Osteocyte (in vitro differentiated cells): Measurements from ENCODE around the gene PAIP1. TPM values are rescaled to one million over a fixed set of nuclear protein-coding genes. Genes with fewer than 3 reads are reported as not detected.

Experiments used
- DNase-seq: peaks from one replicate; pipeline ENCODE4 v3.0.0; 2021; ENCODE audit warnings: mixed read lengths; ENCODE audit not compliant: unreplicated experiment; ENCODE audit errors: extremely low spot score
- H3K27ac Mint-ChIP-seq: one replicate; pipeline ENCODE4 v1.8.0; 2021; ENCODE audit warnings: mild to moderate bottlenecking, mixed read lengths; ENCODE audit not compliant: unreplicated experiment
- H3K27me3 Mint-ChIP-seq: one replicate; pipeline ENCODE4 v1.8.0; 2021; ENCODE audit warnings: mixed read lengths; ENCODE audit not compliant: unreplicated experiment
- H3K36me3 Mint-ChIP-seq: one replicate; pipeline ENCODE4 v1.8.0; 2021; ENCODE audit warnings: mixed read lengths; ENCODE audit not compliant: unreplicated experiment
- H3K4me1 Mint-ChIP-seq: one replicate; pipeline ENCODE4 v1.8.0; 2021; ENCODE audit warnings: mixed read lengths; ENCODE audit not compliant: unreplicated experiment
- H3K4me3 Mint-ChIP-seq: one replicate; pipeline ENCODE4 v1.8.0; 2021; ENCODE audit warnings: mild to moderate bottlenecking, moderate library complexity, mixed read lengths; ENCODE audit not compliant: unreplicated experiment
- H3K9me3 Mint-ChIP-seq: one replicate; pipeline ENCODE4 v1.8.0; 2021; ENCODE audit warnings: mixed read lengths; ENCODE audit not compliant: unreplicated experiment
- CTCF ChIP-seq: fragments of 200-600 bp; sonication (generic); IDR thresholded peaks from 2 replicates; pipeline ENCODE4 v1.5.0; 2021; ENCODE audit warnings: antibody characterized with exemption, mild to moderate bottlenecking, moderate library complexity
- total RNA-seq: library from RNA; stranded (reverse); gene quantifications from 2 replicates; pipeline ENCODE4 v1.2.1, GENCODE V29; 2021

Gene PAIP1
- total RNA-seq, 1 donor from 2014 or later, result 105 TPM

GRCh38 chr5:43540746-43541145 is 16.1 kb downstream of the PAIP1 start:
- no peak overlapping the region for H3K27ac Mint-ChIP-seq
- DNase-seq, result no peak
- TF ChIP-seq CTCF, result no peak
- peaks cover 44% of the 10 kb centered on the region for H3K36me3 Mint-ChIP-seq
- no peaks in the 10 kb centered on the region for H3K27me3 Mint-ChIP-seq
- no peaks in the 10 kb centered on the region for H3K4me1 Mint-ChIP-seq
- no peaks in the 10 kb centered on the region for H3K9me3 Mint-ChIP-seq
- no peak overlapping the region for H3K4me3 Mint-ChIP-seq

- Mint-ChIP-seq H3K36me3 (peaks cover 52% of the 10 kb centered on the region), H3K4me3 (no peak overlapping the region), H3K9me3 (no peaks in the 10 kb centered on the region), H3K27ac (no peak overlapping the region), H3K4me1 (no peaks in the 10 kb centered on the region), H3K27me3 (no peaks in the 10 kb centered on the region)
- TF ChIP-seq CTCF, result no peak
- no peak for DNase-seq
Measured at GRCh38 chr5:43536972-43537371, 19.9 kb downstream of the PAIP1 start.

GRCh38 chr5:43533646-43534045 is 23.2 kb downstream of the PAIP1 start:
- DNase-seq, result no peak
- TF ChIP-seq CTCF, result no peak
- Mint-ChIP-seq H3K36me3 (peaks cover 63% of the 10 kb centered on the region), H3K4me1 (no peaks in the 10 kb centered on the region), H3K27me3 (no peaks in the 10 kb centered on the region), H3K27ac (no peak overlapping the region), H3K9me3 (no peaks in the 10 kb centered on the region), H3K4me3 (no peak overlapping the region)

GRCh38 chr5:43530648-43531047 is 26.2 kb downstream of the PAIP1 start:
- H3K9me3 Mint-ChIP-seq, result no peaks in the 10 kb centered on the region
- DNase-seq, result no peak
- H3K36me3 Mint-ChIP-seq, result peaks cover 63% of the 10 kb centered on the region
- no peak overlapping the region for H3K4me3 Mint-ChIP-seq
- TF ChIP-seq CTCF, result no peak
- H3K27ac Mint-ChIP-seq, result no peak overlapping the region
- no peaks in the 10 kb centered on the region for H3K27me3 Mint-ChIP-seq
- H3K4me1 Mint-ChIP-seq, result no peaks in the 10 kb centered on the region

GRCh38 chr5:43523662-43524072 is 33.2 kb downstream of the PAIP1 start:
- Mint-ChIP-seq H3K4me3 (no peak overlapping the region), H3K4me1 (no peaks in the 10 kb centered on the region), H3K36me3 (peaks cover 39% of the 10 kb centered on the region), H3K27ac (no peak overlapping the region), H3K9me3 (no peaks in the 10 kb centered on the region), H3K27me3 (no peaks in the 10 kb centered on the region)
- TF ChIP-seq CTCF, result no peak
- no peak for DNase-seq
